ENCODE data around the gene PDIK1L.
A peak's percentile ranks its signal among the peaks of the same experiment; 100 is the strongest.

DNA sequence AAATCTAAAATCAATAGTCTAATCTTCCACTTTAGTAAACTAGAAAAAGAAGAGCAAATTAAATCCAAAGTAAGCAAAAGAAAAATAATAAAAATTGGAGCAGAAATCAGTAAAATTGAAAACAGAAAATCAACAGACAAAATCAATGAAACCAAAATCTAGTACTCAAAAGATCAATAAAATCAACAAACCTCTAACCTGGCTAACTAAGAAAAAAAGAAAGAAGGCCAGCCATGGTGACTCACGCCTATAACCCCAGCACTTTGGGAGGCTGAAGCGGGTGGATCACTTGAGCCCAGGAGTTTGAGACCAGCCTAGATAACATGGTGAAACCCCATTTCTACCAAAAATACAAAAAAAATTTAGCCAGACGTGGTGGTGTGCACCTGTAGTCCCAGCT lies 22.8 kb downstream of the PDIK1L start:
- TF ChIP-seq CTCF (IDR thresholded peaks at IDR 0.05; ENCODE audit: low read depth, low read length, missing input control) (no peak), MAX (IDR thresholded peaks at IDR 0.05) (no peak), YY1 (IDR thresholded peaks at IDR 0.05) (no peak), TAF1 (conservative IDR thresholded peaks at IDR 0.05) (no peak), SP1 (IDR thresholded peaks at IDR 0.05) (no peak), JUND (IDR thresholded peaks at IDR 0.05) (peak; percentile 43 to 45), NR2F2 (IDR thresholded peaks at IDR 0.05) (no peak), EGR1 (IDR thresholded peaks at IDR 0.05; ENCODE audit: low read depth in 2 of 2) (no peak), ATF3 (IDR thresholded peaks at IDR 0.05) (no peak), GABPA (IDR thresholded peaks at IDR 0.05 in 1 of 2, conservative IDR thresholded peaks at IDR 0.05 in 1 of 2) (no peak)
- TF ChIP-seq, protein P1, sequence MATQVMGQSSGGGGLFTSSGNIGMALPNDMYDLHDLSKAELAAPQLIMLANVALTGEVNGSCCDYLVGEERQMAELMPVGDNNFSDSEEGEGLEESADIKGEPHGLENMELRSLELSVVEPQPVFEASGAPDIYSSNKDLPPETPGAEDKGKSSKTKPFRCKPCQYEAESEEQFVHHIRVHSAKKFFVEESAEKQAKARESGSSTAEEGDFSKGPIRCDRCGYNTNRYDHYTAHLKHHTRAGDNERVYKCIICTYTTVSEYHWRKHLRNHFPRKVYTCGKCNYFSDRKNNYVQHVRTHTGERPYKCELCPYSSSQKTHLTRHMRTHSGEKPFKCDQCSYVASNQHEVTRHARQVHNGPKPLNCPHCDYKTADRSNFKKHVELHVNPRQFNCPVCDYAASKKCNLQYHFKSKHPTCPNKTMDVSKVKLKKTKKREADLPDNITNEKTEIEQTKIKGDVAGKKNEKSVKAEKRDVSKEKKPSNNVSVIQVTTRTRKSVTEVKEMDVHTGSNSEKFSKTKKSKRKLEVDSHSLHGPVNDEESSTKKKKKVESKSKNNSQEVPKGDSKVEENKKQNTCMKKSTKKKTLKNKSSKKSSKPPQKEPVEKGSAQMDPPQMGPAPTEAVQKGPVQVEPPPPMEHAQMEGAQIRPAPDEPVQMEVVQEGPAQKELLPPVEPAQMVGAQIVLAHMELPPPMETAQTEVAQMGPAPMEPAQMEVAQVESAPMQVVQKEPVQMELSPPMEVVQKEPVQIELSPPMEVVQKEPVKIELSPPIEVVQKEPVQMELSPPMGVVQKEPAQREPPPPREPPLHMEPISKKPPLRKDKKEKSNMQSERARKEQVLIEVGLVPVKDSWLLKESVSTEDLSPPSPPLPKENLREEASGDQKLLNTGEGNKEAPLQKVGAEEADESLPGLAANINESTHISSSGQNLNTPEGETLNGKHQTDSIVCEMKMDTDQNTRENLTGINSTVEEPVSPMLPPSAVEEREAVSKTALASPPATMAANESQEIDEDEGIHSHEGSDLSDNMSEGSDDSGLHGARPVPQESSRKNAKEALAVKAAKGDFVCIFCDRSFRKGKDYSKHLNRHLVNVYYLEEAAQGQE (IDR thresholded peaks at IDR 0.05), result no peak

Data from liver (tissue), 3 donors.